Activated T-helper 9 cell treated with anti-CD3 and anti-CD28 coated beads, Interleukin-2, amount 50 U/mL, for 16 hours (primary cell): ENCODE data around the gene KNL1.
"Not testable (repeated sequence)": the region's sequence is repeated elsewhere in the genome, so short reads cannot be mapped to it uniquely, and the experiment has no call there.

ENCODE experiments used
- DNase-seq: peaks from one replicate; pipeline ENCODE4 v3.0.0-alpha.2; 2020; ENCODE audit warnings: low read depth

KNL1 gene

DNA sequence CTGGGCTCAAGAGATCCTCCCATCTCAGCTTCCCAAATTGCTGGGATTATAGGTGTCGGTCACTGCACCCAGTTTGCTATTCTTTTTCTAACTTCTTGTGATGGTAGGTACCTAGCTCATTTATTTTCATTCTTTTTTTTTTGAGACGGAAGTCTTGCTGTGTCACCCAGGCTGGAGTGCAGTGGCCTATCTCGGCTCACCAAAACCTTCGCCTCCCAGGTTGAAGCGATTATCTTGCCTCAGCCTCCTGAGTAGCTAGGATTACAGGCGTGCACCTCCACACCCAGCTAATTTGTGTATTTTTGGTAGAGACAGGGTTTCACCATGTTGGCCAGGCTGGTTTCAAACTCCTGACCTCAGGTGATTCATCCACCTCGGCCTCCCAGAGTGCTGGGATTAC, 70.9 kb downstream of the KNL1 start:
- DNase-seq = no peak

DNA sequence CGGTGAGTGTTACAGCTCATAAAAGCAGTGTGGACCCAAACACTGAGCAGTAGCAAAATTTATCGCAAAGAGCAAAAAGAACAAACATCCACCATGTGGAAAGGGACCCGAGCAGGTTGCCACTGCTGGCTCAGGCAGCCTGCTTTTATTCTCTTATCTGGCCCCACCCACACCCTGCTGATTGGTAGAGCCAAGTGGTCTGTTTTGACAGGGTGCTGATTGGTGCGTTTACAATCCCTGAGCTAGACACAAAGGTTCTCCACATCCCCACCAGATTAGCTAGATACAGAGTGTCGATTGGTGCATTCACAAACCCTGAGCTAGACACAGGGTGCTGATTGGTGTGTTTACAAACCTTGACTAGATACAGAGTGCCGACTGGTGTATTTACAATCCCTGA, 82.2 kb downstream of the KNL1 start:
- DNase-seq = not testable (repeated sequence)

- DNase-seq = not testable (repeated sequence)
Measured at GRCh38 chr15:40676906-40677305, 82.9 kb downstream of the KNL1 start.

DNA sequence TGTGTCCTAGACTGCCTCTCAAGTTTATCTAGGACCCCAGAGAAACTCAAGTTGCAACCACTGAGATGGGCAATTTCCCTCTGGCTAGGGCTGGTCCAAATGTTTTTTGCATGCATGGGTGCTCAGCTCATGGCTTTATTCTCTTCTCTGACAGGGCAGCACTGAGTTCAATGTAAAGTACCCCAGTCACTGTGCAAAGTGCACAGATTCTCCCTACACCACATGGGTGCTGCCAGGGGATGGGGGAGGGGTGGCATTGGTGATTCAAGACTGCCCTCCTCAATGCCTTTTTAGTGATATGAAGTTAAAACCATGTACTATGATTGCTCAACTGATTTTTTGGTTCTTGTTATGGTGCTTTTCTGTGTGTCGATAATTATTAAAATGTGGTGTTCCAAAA, 86.1 kb downstream of the KNL1 start:
- no peak for DNase-seq

- DNase-seq = not testable (repeated sequence)
Measured at GRCh38 chr15:40680959-40681358, 86.9 kb downstream of the KNL1 start.

DNA sequence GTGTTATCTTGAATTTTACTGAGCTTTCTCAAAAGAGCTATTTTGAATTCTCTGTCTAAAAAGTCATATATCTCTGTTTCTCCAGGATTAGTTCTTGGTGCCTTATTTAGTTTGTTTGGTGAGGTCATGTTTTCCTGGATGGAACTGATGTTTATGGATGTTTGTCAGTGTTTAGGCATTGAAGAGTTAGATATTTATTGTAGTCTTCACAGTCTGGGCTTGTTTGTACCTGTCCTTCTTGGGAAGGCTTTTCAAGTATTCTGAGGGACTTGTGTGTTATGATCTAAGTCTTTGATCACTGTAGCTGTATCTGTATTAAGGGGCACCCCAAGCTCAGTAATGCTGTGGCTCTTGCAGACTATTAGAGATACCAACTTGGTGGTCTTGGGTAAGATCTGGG, 90.3 kb downstream of the KNL1 start:
- no peak for DNase-seq

DNA sequence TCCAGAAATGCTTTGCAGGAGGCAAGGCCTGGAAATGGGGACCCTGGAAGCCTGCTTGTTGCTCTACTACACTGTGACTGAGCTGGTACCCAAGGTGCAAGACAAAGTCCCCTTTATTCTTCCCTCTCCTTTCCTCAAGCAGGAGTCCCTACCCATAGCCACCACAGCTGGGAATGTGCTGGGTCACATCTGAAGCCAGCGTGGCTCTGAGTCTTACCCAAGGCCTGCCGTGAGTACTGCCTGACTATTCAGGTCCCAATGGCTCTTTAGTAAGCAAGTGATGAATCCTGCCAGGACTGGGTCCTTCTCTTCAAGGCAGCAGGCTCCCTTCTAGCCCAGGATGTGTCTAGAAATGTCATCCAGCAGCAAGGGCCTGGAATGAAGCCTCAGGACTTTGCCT, 91.3 kb downstream of the KNL1 start:
- DNase-seq = no peak

DNA sequence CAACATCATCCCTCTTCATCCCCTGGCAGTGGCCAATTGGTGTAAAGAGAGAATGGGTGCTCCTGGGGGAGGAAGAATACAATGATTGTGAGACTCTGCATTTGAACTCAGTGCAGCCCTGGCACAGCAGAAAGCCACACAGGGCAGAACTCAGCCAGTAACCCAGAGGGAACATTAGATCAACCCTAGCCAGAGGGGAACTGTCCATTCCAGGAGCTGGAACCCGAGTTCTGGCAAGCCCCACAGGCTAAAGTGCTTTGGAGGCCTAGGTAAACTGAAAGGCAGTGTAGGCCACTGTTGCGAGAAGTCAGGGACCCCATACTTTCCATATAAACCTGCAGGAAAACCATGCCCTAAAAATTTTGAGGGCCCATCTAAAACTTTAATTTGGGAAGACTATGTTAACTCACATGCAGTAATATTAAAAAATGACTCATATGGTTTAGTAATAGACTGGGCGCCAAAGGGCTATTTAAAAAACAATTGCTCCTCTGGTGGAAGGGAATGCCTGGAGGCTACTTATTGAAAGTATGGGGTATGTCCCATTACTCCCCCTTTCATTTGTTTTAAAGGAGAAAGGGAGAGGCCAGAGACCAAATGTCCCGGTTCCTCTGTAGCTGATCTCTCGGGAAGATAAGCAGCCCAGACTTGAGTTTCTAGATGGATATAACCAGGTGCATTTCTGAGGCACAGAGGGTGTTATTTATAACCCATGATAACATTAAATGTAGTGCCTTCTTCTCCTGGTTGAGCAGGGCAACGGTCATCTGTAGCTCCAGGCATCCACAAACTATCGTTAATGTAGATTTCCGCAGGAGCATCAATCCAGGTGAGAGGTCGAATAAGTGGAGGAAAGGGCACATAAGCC, 95.1 kb downstream of the KNL1 start:
- no peak for DNase-seq

DNA sequence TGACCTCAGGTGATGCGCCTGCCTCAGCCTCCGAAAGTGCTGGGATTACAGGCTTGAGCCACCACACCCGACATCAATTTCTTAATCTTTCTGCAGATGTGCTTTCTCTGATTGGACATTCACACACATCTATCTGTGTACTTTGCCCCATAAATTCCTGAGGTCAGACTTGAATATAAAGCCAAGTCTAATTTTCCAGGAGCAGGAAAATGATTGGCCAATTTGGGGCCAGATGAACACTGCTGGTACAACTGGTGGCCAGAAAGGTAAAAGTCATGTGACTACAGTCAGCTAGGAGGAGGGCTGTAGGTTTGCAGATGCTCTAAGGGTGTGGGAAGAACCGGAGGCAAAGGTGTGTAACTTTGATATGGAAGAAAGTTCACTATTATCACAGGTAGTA, 97.7 kb downstream of the KNL1 start:
- no peak for DNase-seq

DNA sequence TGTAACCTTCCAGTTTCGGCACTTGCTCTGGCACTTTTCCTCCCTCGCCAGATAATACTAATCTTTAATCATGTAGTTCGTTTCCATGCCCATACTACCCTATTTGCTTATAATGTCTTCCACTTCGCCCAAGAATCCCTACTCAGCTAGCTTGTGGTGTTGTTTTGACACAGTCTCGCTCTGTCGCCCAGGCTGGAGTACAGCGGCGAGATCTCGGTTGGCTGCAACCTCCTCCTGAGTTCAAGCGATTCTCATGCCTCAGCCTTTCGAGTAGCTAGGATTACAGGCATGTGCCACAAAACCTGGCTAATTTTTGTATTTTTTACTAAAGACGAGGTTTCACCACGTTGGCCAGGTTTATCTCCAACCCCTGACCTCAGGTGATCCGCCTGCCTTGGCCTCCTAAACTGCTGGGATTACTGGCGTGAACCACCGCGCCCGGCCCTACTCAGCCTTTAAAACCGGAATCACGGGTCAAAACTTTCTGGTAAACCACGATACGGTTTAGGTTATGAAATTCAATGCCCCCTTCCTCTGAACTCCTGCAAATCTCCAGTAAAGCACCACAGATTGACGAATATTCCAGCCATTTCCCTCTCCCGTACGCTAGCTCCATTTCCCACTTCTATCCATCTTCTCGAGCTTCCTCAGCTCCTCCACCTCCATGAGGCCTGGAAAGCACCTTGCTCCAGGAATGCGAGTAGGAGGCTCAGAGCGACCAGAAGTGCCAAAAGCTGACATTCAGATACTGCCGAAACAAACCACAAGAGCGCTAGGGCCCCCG, 100.0 kb downstream of the KNL1 start:
- no peak for DNase-seq

GRCh38 chr15:40694688-40695468, 100.8 kb downstream of the KNL1 start, which contains the start of gene RAD51:
Gene RAD51 (plus strand): TSS chr15:40695174. CDS start chr15:40698759, 3,585 bp downstream.
- peak; percentile 87 for DNase-seq

GRCh38 chr15:40695469-40695890, 101.4 kb downstream of the KNL1 start:
- no peak for DNase-seq

- DNase-seq = no peak
Measured at GRCh38 chr15:40696228-40696627, 102.2 kb downstream of the KNL1 start.

DNA sequence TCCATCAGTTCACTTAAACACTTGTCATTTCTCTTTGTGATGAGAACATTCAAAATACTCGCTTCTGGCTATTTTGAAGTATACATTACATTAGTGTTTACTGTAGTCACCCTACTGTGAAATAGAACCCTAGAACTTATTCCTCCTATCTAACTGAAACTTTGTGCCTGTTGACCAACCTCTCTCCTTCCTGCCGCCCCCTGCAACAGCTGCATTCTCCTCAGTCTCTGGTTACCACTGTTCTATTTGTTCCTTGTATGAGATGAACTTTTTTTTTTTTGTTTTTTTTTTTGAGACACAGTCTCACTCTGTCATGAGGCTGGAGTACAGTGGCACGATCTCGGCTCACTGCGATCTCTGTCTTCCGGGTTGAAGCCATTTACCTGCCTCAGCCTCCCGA, 103.9 kb downstream of the KNL1 start:
- no peak for DNase-seq

DNA sequence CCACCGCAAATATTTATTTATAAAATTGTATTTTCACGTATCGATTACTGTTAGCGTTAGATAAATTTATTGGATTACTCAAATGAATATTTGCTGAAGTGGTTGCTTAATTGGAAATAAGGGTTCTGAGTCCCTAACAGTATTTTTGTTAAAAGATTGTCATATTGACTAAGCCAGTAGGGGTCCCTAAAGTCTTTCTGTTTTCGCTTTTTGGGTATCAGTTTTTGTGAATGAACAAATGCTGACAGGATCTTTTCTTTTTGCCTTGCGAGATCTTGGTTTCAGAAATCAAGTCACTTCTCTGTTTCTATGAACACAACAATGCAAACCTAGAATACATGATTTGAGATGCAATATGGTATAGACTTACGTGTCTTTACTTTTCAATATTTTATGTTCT, 108.0 kb downstream of the KNL1 start:
- no peak for DNase-seq

DNA sequence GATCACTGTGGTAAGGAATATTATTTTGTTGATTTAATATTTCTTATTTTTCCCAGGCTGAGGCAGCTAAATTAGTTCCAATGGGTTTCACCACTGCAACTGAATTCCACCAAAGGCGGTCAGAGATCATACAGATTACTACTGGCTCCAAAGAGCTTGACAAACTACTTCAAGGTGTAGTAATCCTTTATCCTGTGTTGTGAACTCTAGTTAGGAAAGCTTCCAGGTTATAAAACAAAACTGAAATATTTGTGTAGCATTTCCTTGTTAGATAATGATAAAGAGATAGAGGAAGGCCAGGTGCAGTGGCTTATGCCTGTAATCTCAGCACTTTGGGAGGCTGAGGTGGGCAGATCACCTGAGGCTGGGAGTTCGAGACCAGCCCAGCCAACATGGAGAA, 112.1 kb downstream of the KNL1 start:
- no peak for DNase-seq
